Peyer's patch (tissue), 4 donors: ENCODE measurements around the gene CTNNA1.
"Not testable (repeated sequence)": the region's sequence is repeated elsewhere in the genome, so short reads cannot be mapped to it uniquely, and the experiment has no call there.

Experiments used
- CTCF ChIP-seq, 6 experiments: fragments of 450-650 bp in 4 of 6; fragments of 200-600 bp in 2 of 6; sonication (generic) in 1 of 6; IDR thresholded peaks; one replicate each; pipeline ENCODE4 v1.5.1; 2017 to 2019; ENCODE audit warnings: antibody characterized with exemption in 6 of 6, mild to moderate bottlenecking in 3 of 6, moderate library complexity in 1 of 6
- POLR2A ChIP-seq, 2 donors: fragments of 450-650 bp; IDR thresholded peaks; one replicate each; pipeline ENCODE4 v1.5.1; 2017; ENCODE audit warnings: antibody characterized with exemption in 2 of 2, mild to moderate bottlenecking in 2 of 2, moderate library complexity in 2 of 2

DNA sequence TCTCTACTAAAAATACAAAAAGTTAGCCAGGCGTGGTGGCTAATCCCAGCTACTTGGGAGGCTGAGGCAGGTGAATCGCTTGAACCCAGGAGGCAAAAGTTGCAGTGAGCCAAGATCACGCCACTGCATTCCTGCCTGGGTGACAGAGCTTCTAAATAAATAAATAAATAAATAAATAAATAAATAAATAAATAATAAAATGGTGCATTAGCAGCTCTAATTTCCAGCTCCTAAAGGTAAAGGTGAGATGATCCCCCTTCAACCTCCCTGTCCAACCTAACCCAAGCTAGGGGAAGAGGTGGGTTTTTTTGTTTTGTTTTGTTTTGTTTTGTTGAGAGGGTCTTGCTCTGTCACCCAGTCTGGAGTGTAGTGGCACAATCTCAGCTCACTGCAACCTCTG lies 49.4 kb upstream of the CTNNA1 start:
- TF ChIP-seq POLR2A, CTCF (IDR thresholded peaks at IDR 0.05): not testable (repeated sequence)
